RWPE2 (cell line): Measurements from ENCODE around the gene ZFPL1.

Source experiments
- ATAC-seq: fragments of 200-7000 bp; cut with Tn5 transposase; 3 replicates; pipeline ENCODE4 v1.9.1; 2021; ENCODE audit warnings: low read depth
- DNase-seq: peaks from one replicate; pipeline ENCODE4 v3.0.0-alpha.2; 2020; ENCODE audit warnings: low spot score
- H3K27ac ChIP-seq: fragments of 450-650 bp; 2 replicates; pipeline ENCODE4 v1.5.1; 2017; ENCODE audit warnings: mild to moderate bottlenecking; ENCODE audit not compliant: poor library complexity, severe bottlenecking
- H3K27me3 ChIP-seq: fragments of 250-450 bp; sonication (Bioruptor Pico); 2 replicates; pipeline ENCODE4 v1.5.1; 2021; ENCODE audit warnings: mild to moderate bottlenecking, moderate library complexity; ENCODE audit not compliant: insufficient read depth, poor library complexity, severe bottlenecking
- H3K36me3 ChIP-seq: fragments of 250-450 bp; sonication (Bioruptor Pico); 2 replicates; pipeline ENCODE4 v1.5.1; 2020; ENCODE audit warnings: low read depth, mild to moderate bottlenecking, moderate library complexity
- H3K4me1 ChIP-seq: fragments of 250-450 bp; sonication (Bioruptor Pico); 2 replicates; pipeline ENCODE4 v1.5.1; 2021; ENCODE audit warnings: mild to moderate bottlenecking, moderate library complexity; ENCODE audit not compliant: insufficient read depth, poor library complexity, severe bottlenecking
- H3K4me3 ChIP-seq: fragments of 250-450 bp; sonication (Bioruptor Pico); 2 replicates; pipeline ENCODE4 v1.5.1; 2021; ENCODE audit warnings: mild to moderate bottlenecking, moderate library complexity; ENCODE audit not compliant: severe bottlenecking
- H3K9me3 ChIP-seq: fragments of 250-450 bp; sonication (Bioruptor Pico); 2 replicates; pipeline ENCODE4 v1.5.1; 2021; ENCODE audit warnings: mild to moderate bottlenecking, moderate library complexity; ENCODE audit not compliant: severe bottlenecking
- CTCF ChIP-seq: fragments of 450-650 bp; IDR thresholded peaks from one replicate; pipeline ENCODE4 v1.5.1; 2017; ENCODE audit warnings: mild to moderate bottlenecking, moderate library complexity; ENCODE audit not compliant: poor library complexity, severe bottlenecking

ZFPL1 gene

GRCh38 chr11:65132238-65132987, 48.4 kb downstream of the ZFPL1 start:
- no peaks in the 10 kb centered on the region for H3K27me3 ChIP-seq
- peaks cover 3% of the 10 kb centered on the region for H3K4me1 ChIP-seq
- no peak for ATAC-seq
- H3K4me3 ChIP-seq: no peak overlapping the region
- DNase-seq: no peak
- no peaks in the 10 kb centered on the region for H3K9me3 ChIP-seq
- TF ChIP-seq CTCF: no peak
- no peak overlapping the region for H3K27ac ChIP-seq
- peaks cover 50% of the 10 kb centered on the region for H3K36me3 ChIP-seq

GRCh38 chr11:65132988-65133700, 49.1 kb downstream of the ZFPL1 start:
- DNase-seq (peak; percentile 86), ATAC-seq (peak; percentile 44)
- H3K27ac ChIP-seq: peak overlapping the region; percentile 88

GRCh38 chr11:65133724-65134123, 49.7 kb downstream of the ZFPL1 start:
- Histone ChIP-seq H3K27ac (peak overlapping the region; percentile 88), H3K36me3 (peaks cover 40% of the 10 kb centered on the region), H3K9me3 (no peaks in the 10 kb centered on the region), H3K4me1 (peaks cover 4% of the 10 kb centered on the region), H3K27me3 (no peaks in the 10 kb centered on the region), H3K4me3 (peak overlapping the region; percentile 69)
- no peak for DNase-seq
- no peak for TF ChIP-seq CTCF
- ATAC-seq: no peak

More at GRCh38 chr11:65132988-65133700, 49.1 kb downstream of the ZFPL1 start:
- Histone ChIP-seq H3K27me3 (no peaks in the 10 kb centered on the region), H3K4me3 (peak overlapping the region; percentile 69), H3K9me3 (no peaks in the 10 kb centered on the region), H3K36me3 (peaks cover 46% of the 10 kb centered on the region), H3K4me1 (peaks cover 3% of the 10 kb centered on the region)
- no peak for TF ChIP-seq CTCF

GRCh38 chr11:65134240-65134951, 50.4 kb downstream of the ZFPL1 start, which contains the start of gene SYVN1:
Gene SYVN1, minus strand, starts transcription at chr11:65134519. Its CDS starts 918 bp downstream, at chr11:65133601.
- no peaks in the 10 kb centered on the region for H3K9me3 ChIP-seq
- peak; percentile 94 for DNase-seq
- H3K36me3 ChIP-seq: peaks cover 33% of the 10 kb centered on the region
- ATAC-seq: peak; percentile 71
- TF ChIP-seq CTCF: no peak
- peak within 1 kb of the TSS; percentile 88 for H3K27ac ChIP-seq
- H3K27me3 ChIP-seq: no peaks in the 10 kb centered on the region
- H3K4me1 ChIP-seq: peaks cover 6% of the 10 kb centered on the region
- peak within 1 kb of the TSS; percentile 69 for H3K4me3 ChIP-seq
